ENCODE data around the gene ANOS1.

GRCh38 chrX:8714164-8714563 is 17.8 kb downstream of the ANOS1 start:
- no peak for TF ChIP-seq CTCF (IDR thresholded peaks at IDR 0.05; ENCODE audit: low read depth, low read length)
- no peak for TF ChIP-seq POLR2A (IDR thresholded peaks at IDR 0.05; ENCODE audit: extremely low read depth, insufficient read length)
- no peak for TF ChIP-seq MYC (IDR thresholded peaks at IDR 0.05; ENCODE audit: low read depth, low read length)
- TF ChIP-seq MAX (IDR thresholded peaks at IDR 0.05; ENCODE audit: low read depth, low read length): no peak

Measured in NB4 (cell line).